HCT116 (cell line): ENCODE results near the gene ETS1. TPM values are rescaled to one million over a fixed set of nuclear protein-coding genes. Genes with fewer than 3 reads are reported as not detected.

Experiments
- ATAC-seq: fragments of 200-7000 bp; cut with Tn5 transposase; 2 replicates; pipeline ENCODE4 v1.9.1; 2020; ENCODE audit warnings: mild to moderate bottlenecking, moderate library complexity
- BruUV-seq: library from RNA; stranded (reverse); fragments of 400-500 nt; replicated peaks from 2 replicates; lab custom pipeline; 2021; lab: Mats Ljungman, UMichigan
- CTCF ChIA-PET: fragments of 300-600 bp; sonication (Branson Sonifier 250); formaldehyde crosslinking; loops from one replicate; lab custom pipeline; 2021; ENCODE audit warnings: antibody characterized with exemption; lab: Charles Lee
- POLR2A ChIA-PET: fragments of 300-600, 350-600 bp; sonication (Branson Sonifier 250); formaldehyde crosslinking; loops from one replicate; lab custom pipeline; 2021; ENCODE audit warnings: antibody characterized with exemption; lab: Charles Lee
- RAD21 ChIA-PET, 2 experiments: fragments of 300-600 bp; sonication (Branson Sonifier 250); formaldehyde crosslinking; loops; one replicate each; lab custom pipeline; 2023; ENCODE audit warnings: low total read pairs in 2 of 2; ENCODE audit not compliant: uncharacterized antibody in 2 of 2, unreplicated experiment in 2 of 2, low non-redundant PET in 1 of 2; lab: Charles Lee
- DNase-seq: peaks from one replicate; pipeline ENCODE4 v3.0.0-alpha.2; 2010; ENCODE audit warnings: low read depth, low spot score
- H2AFZ ChIP-seq: fragments of 200-600 bp; shearing (Covaris generic), sonication (generic); 2 replicates; pipeline ENCODE4 v1.6.1; 2017; ENCODE audit warnings: low read depth, mixed run types, mixed read lengths, antibody characterized with exemption, low read length; ENCODE audit not compliant: poor library complexity, severe bottlenecking
- H3K27ac ChIP-seq: 2 replicates; pipeline ENCODE4 v1.5.1; 2012; ENCODE audit warnings: low read depth, low read length
- H3K27me3 ChIP-seq: fragments of 200-600 bp; sonication (generic); 2 replicates; pipeline ENCODE4 v1.6.1; 2016; ENCODE audit warnings: mixed run types, low read length, mixed read lengths; ENCODE audit not compliant: insufficient read depth
- H3K36me3 ChIP-seq, 2 experiments: fragments of 200-500 bp in 1 of 2; fragments of 200-600 bp in 1 of 2; sonication (Bioruptor generic) in 1 of 2; sonication (generic) in 1 of 2; 2 replicates each; pipeline versions ENCODE4 v1.5.1 to v1.6.1; 2014 to 2016; ENCODE audit warnings: low read length in 2 of 2, inconsistent platforms in 1 of 2, mixed read lengths in 1 of 2, mixed run types in 1 of 2; ENCODE audit not compliant: insufficient read depth in 2 of 2, control insufficient read depth in 1 of 2
- H3K4me1 ChIP-seq, 2 experiments: fragments of 200-600 bp in 1 of 2; sonication (generic) in 1 of 2; 2 replicates each; pipeline versions ENCODE4 v1.5.1 to v1.6.1; 2012 to 2017; ENCODE audit warnings: low read length in 2 of 2, inconsistent platforms in 1 of 2, mild to moderate bottlenecking in 1 of 2, mixed read lengths in 1 of 2, mixed run types in 1 of 2, moderate library complexity in 1 of 2; ENCODE audit not compliant: insufficient read depth in 2 of 2, control insufficient read depth in 1 of 2
- H3K4me2 ChIP-seq: fragments of 200-600 bp; sonication (generic); 2 replicates; pipeline ENCODE4 v1.6.1; 2017; ENCODE audit warnings: mixed run types, low read length, mixed read lengths
- H3K4me3 ChIP-seq, 2 experiments: fragments of 200-600 bp in 1 of 2; sonication (generic) in 1 of 2; replicated peaks in 1 of 2; 2 replicates each; pipeline ENCODE4 v1.5.1; 2011 to 2016; ENCODE audit warnings: low read length in 2 of 2, control low read depth in 1 of 2, low read depth in 1 of 2, mild to moderate bottlenecking in 1 of 2, mixed read lengths in 1 of 2, mixed run types in 1 of 2
- H3K79me2 ChIP-seq: fragments of 200-600 bp; sonication (generic); 2 replicates; pipeline ENCODE4 v1.6.1; 2017; ENCODE audit warnings: mild to moderate bottlenecking, mixed run types, low read length, moderate library complexity, mixed read lengths; ENCODE audit not compliant: insufficient read depth
- H3K9ac ChIP-seq: fragments of 200-600 bp; sonication (generic); 2 replicates; pipeline ENCODE4 v1.6.1; 2016; ENCODE audit warnings: low read length, mixed read lengths
- H3K9me2 ChIP-seq: fragments of 200-600 bp; sonication (generic), shearing (Covaris generic); 2 replicates; pipeline ENCODE4 v1.6.1; 2017; ENCODE audit warnings: mixed run types, mild to moderate bottlenecking, moderate library complexity; ENCODE audit not compliant: insufficient read depth
- H3K9me3 ChIP-seq, 2 experiments: fragments of 200-500 bp in 1 of 2; fragments of 200-600 bp in 1 of 2; sonication (Bioruptor generic) in 1 of 2; sonication (generic) in 1 of 2; 2 replicates each; pipeline ENCODE4 v1.6.1; 2014 to 2017; ENCODE audit warnings: low read length in 2 of 2, mixed read lengths in 2 of 2, inconsistent platforms in 1 of 2, low read depth in 1 of 2, mild to moderate bottlenecking in 1 of 2, mixed run types in 1 of 2, moderate library complexity in 1 of 2; ENCODE audit not compliant: control insufficient read depth in 1 of 2, insufficient read depth in 1 of 2
- H4K20me1 ChIP-seq: fragments of 200-600 bp; sonication (generic), shearing (Covaris generic); 2 replicates; pipeline ENCODE4 v1.6.1; 2017; ENCODE audit warnings: mixed run types, mild to moderate bottlenecking, moderate library complexity; ENCODE audit not compliant: insufficient read depth
- ATF3 ChIP-seq: IDR thresholded peaks from 2 replicates; pipeline ENCODE4 v1.6.1; 2012
- CEBPB ChIP-seq: IDR thresholded peaks from 2 replicates; pipeline ENCODE4 v1.6.1; 2012; ENCODE audit warnings: low read depth
- ELF1 ChIP-seq: IDR thresholded peaks from 2 replicates; pipeline ENCODE4 v1.6.1; 2012; ENCODE audit warnings: low read depth, borderline replicate concordance
- SP1 ChIP-seq: IDR thresholded peaks from 2 replicates; pipeline ENCODE4 v1.6.1; 2012; ENCODE audit warnings: low read depth
- SRF ChIP-seq: IDR thresholded peaks from 2 replicates; pipeline ENCODE4 v1.6.1; 2012; ENCODE audit warnings: low read depth
- YY1 ChIP-seq: IDR thresholded peaks from 2 replicates; pipeline ENCODE4 v1.6.1; 2011; ENCODE audit warnings: low read length, low read depth, moderate library complexity, mild to moderate bottlenecking; ENCODE audit not compliant: insufficient replicate concordance; ENCODE audit errors: extremely low read depth
- ZBTB33 ChIP-seq: IDR thresholded peaks from 2 replicates; pipeline ENCODE4 v1.6.1; 2011; ENCODE audit warnings: mild to moderate bottlenecking, low read length, moderate library complexity; ENCODE audit not compliant: insufficient replicate concordance; ENCODE audit errors: extremely low read depth
- intact Hi-C: fragments of 100-400 bp; cut with micrococcal nuclease; formaldehyde crosslinking; loops from 2 replicates; pipeline ENCODE4 v1.10.0; 2022
- total RNA-seq: library from RNA; stranded (reverse); gene quantifications from one replicate; pipeline ENCODE4 v1.2.1, GENCODE V29; 2021; ENCODE audit not compliant: unreplicated experiment
- TF ChIP-seq, protein P1 (sequence below): IDR thresholded peaks from 2 replicates; pipeline ENCODE4 v1.6.1; 2012

The ETS1 gene
- total RNA-seq, 1 experiment from 2014 or later, result 9.2 TPM

- H3K27me3 ChIP-seq, result peaks cover 4% of the 10 kb centered on the region; the same call in 1 of the 2 replicates
- no peak overlapping the region for H2AFZ ChIP-seq
- no peak for TF ChIP-seq SRF
- no peak for TF ChIP-seq ELF1
- TF ChIP-seq, protein P1, sequence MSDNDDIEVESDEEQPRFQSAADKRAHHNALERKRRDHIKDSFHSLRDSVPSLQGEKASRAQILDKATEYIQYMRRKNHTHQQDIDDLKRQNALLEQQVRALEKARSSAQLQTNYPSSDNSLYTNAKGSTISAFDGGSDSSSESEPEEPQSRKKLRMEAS, result no peak
- no peaks in the 10 kb centered on the region for H3K36me3 ChIP-seq
- no peak overlapping the region for H3K4me3 ChIP-seq
- DNase-seq, result no peak
- RAD21 ChIA-PET, result no interaction called here
- H3K9me2 ChIP-seq, result no peaks in the 10 kb centered on the region
- no TSS peak for BruUV-seq
- H3K4me1 ChIP-seq, result no peaks in the 10 kb centered on the region
- no peak for ATAC-seq
- intact Hi-C loops, result no loop called here
- no peak overlapping the region for H3K9ac ChIP-seq
- H4K20me1 ChIP-seq, result no peaks in the 10 kb centered on the region
- H3K4me2 ChIP-seq, result no peak overlapping the region
- no peaks in the 10 kb centered on the region for H3K9me3 ChIP-seq
- H3K79me2 ChIP-seq, result no peaks in the 10 kb centered on the region
- CTCF ChIA-PET, result no interaction called here
- H3K27ac ChIP-seq, result no peak overlapping the region
- POLR2A ChIA-PET, result no interaction called here
Observed at GRCh38 chr11:128552783-128553661, 34.3 kb downstream of the ETS1 start.

DNA sequence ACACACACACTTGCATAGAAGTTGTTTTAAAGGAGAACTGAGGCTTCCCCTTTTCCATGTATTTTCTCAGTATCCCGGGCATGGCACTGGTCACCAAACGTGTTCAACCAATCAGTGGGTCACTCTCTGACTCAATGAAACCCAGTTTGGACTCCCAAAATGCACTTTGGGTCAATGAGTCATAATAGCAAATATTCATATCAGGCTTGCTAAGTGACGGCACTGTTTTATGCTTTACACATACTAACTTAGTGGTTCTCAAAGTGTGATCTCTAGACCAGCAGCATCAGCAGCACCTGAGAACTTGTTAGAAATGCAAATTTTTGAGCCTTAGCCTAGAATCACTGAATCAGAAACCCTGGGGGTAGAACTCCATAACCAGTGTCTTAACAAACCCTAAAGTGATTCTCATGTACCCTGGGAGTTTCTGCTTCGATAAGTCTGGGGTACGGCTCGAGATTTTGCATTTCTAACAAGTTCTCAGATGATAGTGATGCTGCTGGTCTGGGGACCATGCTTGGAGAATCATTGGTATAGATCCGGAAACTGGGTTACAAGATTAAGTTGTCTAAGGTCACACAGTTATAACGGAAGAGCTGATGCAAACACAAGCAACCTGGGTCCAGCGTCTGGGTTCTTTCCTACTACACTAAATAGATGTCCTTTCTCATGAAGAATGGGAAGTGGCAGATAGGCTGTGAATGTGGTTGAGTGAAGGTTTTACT lies 35.6 kb downstream of the ETS1 start:
- Histone ChIP-seq H3K9me3 (no peaks in the 10 kb centered on the region), H3K27ac (no peak overlapping the region), H3K4me3 (no peak overlapping the region), H3K27me3 (peaks cover 4% of the 10 kb centered on the region; the same call in 1 of the 2 replicates), H3K4me1 (no peaks in the 10 kb centered on the region), H3K36me3 (no peaks in the 10 kb centered on the region), H3K9me2 (no peaks in the 10 kb centered on the region), H3K79me2 (no peaks in the 10 kb centered on the region), H3K9ac (no peak overlapping the region), H2AFZ (no peak overlapping the region), H4K20me1 (no peaks in the 10 kb centered on the region), H3K4me2 (no peak overlapping the region)
- ChIA-PET RAD21 (no interaction called here), POLR2A (no interaction called here), CTCF (no interaction called here)
- BruUV-seq, result no TSS peak
- DNase-seq (no peak), ATAC-seq (no peak)
- intact Hi-C loops, result no loop called here
- TF ChIP-seq ATF3, result no peak
- no peak for TF ChIP-seq SP1
- TF ChIP-seq ELF1, result no peak
- TF ChIP-seq ZBTB33, result no peak
- no peak for TF ChIP-seq CEBPB
- TF ChIP-seq YY1, result no peak
